SH-SY5Y (cell line): ENCODE results near the gene SEL1L.

ENCODE experiments used
- GATA2 ChIP-seq: IDR thresholded peaks from 2 replicates; pipeline ENCODE4 v1.6.1; 2011; ENCODE audit warnings: mild to moderate bottlenecking, low read depth, low read length
- GATA3 ChIP-seq: IDR thresholded peaks from 2 replicates; pipeline ENCODE4 v1.6.1; 2011; ENCODE audit warnings: low read depth, mild to moderate bottlenecking, low read length, moderate library complexity

- TF ChIP-seq GATA3 (no peak), GATA2 (no peak)
Observed at GRCh38 chr14:81485372-81485771, 48.3 kb downstream of the SEL1L start.
